ENCODE measurements around the gene NANOGP8.

NANOGP8 gene

DNA sequence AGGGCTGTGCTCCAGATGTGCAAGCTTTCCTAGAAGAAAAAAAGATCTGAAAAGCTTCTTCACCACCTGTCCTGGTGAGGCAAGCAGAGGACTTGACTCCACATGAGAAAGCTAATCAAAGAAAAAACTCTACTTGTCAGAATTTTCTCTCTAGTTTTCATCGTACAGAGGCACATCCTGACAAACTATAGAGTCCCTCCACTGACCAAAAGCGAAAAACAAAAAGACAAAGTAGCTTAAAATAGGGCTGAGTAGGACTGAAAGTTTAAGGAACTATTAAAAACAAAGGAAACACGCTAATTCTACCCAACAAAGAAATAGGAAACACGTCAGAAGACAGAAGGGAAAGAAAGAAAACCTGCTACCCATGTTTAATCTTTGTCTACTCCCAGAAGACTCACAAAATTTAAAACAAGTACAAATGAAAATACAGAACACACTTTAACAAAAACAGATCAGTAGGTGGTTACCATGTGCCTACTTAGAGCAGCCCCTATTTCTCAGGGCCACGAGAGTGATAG lies 26.5 kb downstream of the NANOGP8 start:
- DNase-seq, result no peak

- no peak for DNase-seq
Observed at GRCh38 chr15:35055416-35056105, 29.5 kb downstream of the NANOGP8 start.

DNA sequence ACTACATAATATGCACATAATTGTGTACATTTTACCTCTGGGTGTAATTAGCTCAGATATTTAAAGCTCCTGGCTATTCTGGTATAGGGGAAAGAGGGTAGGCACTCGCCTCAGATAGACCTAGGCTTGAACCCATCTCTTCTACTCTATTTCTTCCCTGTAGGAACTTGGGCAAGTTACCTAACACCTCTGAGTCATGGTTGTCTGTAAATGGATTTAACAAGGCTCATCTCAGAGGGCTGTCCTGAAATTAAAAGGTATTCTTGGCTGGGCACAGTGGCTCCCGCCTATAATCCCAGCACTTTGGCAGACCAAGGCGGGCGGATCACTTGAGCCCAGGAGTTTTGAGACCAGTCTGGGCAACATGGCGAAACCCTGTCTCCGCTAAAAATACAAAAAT lies 30.7 kb downstream of the NANOGP8 start:
- DNase-seq, result no peak

- no peak for DNase-seq
Observed at GRCh38 chr15:35047996-35048395, 37.1 kb downstream of the NANOGP8 start.

GRCh38 chr15:35047528-35047927 lies 37.6 kb downstream of the NANOGP8 start:
- no peak for DNase-seq

DNA sequence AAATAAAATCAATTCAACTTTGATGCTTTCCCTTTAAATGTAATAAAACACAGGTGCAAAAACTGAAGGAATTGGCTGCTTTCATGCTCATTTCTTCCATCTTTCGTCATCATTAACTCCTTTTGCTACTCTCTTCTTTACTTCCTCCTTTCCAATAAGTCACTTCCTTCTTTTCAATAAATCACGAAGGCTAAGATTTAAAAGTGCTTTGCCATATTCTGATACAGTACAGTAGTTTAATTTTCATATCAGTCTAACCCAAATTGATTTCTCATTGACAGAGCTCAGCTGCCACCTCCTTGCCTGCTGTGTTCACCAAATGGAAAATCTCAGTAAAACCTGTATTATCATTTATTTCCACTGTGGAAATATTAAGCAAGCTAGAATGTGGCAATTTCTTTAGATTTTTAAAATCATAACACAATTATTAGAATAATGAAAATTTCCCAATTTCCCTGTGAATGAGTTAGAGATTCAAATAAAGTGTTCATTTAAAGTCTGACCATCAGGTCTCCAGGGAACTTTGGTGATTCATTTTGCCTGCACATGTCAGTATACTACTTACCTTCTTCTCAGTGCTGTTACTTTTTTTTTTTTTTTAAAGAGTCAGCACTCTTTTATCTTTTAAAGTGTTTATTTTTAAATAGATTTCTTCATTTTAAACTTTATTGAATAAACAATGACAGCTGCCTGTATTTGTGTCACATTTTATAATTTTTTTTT lies 41.6 kb downstream of the NANOGP8 start:
- DNase-seq, result peak; percentile 67

DNA sequence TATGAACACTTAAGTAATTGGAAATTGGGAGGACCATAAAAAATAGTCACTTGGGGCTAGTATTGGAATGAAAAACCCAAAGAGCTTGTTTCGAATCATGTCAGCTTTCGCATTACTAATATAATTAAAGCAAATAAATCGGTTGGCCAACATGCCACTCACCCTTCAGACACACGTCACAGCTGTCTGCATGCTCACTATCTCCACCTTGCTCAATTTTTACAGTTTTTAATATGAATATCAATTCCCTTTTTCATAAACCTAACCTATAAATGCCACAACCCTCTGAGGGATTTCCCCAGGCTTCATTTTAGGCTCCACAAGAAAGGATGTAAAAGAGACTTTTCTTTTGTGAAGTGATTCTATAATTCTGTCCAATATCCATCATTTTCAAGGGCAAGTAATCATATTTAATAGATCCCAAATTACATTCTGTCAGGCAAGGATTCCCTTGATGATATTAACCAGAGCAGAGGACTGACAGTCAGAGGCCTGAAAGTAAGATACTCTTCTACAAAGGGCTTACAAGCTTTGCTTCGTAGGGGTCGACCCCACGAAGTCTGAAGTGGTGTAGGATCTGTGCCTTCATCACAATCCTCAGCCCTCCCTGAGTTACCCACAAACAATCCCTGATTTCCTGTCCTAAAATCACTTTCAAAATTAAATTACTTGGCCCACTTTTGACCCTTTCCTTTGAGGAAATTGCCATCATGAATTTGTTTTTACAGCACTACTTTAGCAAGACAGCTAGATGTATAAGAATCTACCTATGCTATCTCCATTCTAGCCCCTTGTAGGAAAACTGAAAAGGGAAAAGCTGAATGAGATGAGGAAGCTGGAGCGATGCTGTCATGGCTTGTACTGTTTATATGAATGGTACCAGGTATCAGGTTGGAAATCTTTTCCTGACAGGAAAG lies 44.5 kb downstream of the NANOGP8 start:
- DNase-seq, result no peak

DNA sequence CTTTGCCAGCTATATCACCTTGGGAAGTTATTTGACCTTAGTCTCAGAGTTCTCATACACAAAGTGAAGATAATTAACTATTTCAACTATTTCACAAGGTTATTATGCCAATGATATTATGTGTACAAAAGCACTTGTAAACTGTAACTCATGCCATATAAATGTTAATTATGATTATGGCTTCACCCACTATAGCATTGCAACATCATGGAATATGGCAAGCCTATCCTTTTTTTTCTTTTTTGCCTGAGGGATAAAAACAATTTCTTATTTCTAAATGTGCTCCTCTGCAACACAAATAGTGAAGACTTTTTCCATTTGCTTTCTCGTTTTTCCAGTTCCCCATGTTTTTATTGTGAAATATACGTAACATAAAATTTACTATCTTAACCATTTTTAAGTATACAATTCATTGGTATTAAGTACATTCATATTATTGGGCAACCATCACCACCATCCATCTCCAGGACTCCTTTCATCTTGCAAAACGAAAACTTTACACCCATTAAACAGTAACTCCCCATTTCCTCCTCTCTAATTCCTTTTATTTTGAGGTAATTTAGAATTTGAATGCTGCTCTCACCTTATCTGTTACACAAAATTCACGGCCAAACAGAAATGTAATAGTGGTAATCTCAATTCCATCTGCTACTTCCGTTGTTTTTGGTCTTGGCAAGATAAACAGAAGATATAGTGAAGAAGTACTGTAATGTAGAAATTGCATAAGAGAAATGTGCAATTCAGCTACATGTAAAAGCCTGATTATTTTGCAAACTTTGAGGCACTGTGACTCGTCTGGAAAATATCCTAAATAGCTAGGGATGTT lies 46.3 kb downstream of the NANOGP8 start:
- peak; percentile 15 for DNase-seq
